ENCODE measurements around the gene MXI1. TPM values are rescaled to one million over a fixed set of nuclear protein-coding genes. Genes with fewer than 3 reads are reported as not detected.
"Not testable (repeated sequence)": the region's sequence is repeated elsewhere in the genome, so short reads cannot be mapped to it uniquely, and the experiment has no call there.

MXI1 gene
- total RNA-seq, 3 donors from 2014 or later (not counting 1 experiment from before 2014, with no cell fraction given): 11.2 to 14.1 (median 13.6) TPM

GRCh38 chr10:110192552-110192951, 14.9 kb upstream of the MXI1 start:
- Histone ChIP-seq H3K4me1 (ENCODE audit: control insufficient read depth, insufficient read depth, low read length) (no peaks in the 10 kb centered on the region), H3K9me3 (ENCODE audit: control insufficient read depth, insufficient read depth, low read length) (no peaks in the 10 kb centered on the region), H3K4me3 (ENCODE audit: low read length) (no peak overlapping the region), H3K36me3 (ENCODE audit: control insufficient read depth, insufficient read depth, low read length) (no peaks in the 10 kb centered on the region), H3K27me3 (ENCODE audit: control insufficient read depth, insufficient read depth, low read length) (peaks cover 49% of the 10 kb centered on the region), H3K27ac (ENCODE audit: low read length) (no peak overlapping the region)
- TF ChIP-seq CTCF (IDR thresholded peaks at IDR 0.05): no peak
- Mint-ChIP-seq H3K27me3 (ENCODE audit: low read depth in 2 of 2) (peaks cover 65 to 73% of the 10 kb centered on the region in 2 donors), H3K36me3 (peaks cover 30% of the 10 kb centered on the region), H3K27ac (no peak overlapping the region), H3K4me1 (peaks cover 0 to 8% of the 10 kb centered on the region in 2 donors), H3K4me3 (no peak overlapping the region), H3K9me3 (peaks cover 2 to 7% of the 10 kb centered on the region in 2 donors)
- ATAC-seq (peak in 1 of 3 donors; percentile 22), DNase-seq (peak in 1 of 2 donors; percentile 41)
- 61% methylated on average over 4 of the region's 4 CpGs for WGBS (ENCODE audit: insufficient coverage)
- intact Hi-C loops (cut with micrococcal nuclease): no loop called here

GRCh38 chr10:110200503-110200902, 6.9 kb upstream of the MXI1 start:
- no peak for TF ChIP-seq CTCF (IDR thresholded peaks at IDR 0.05)
- ATAC-seq (no peak), DNase-seq (no peak)
- Mint-ChIP-seq H3K4me3 (no peak overlapping the region), H3K4me1 (no peaks in the 10 kb centered on the region), H3K9me3 (no peaks in the 10 kb centered on the region), H3K36me3 (no peaks in the 10 kb centered on the region), H3K27ac (no peak overlapping the region), H3K27me3 (ENCODE audit: low read depth in 2 of 2) (peaks cover 63 to 81% of the 10 kb centered on the region in 2 donors)
- Histone ChIP-seq H3K27ac (ENCODE audit: low read length) (no peak overlapping the region), H3K4me1 (ENCODE audit: control insufficient read depth, insufficient read depth, low read length) (no peaks in the 10 kb centered on the region), H3K4me3 (ENCODE audit: low read length) (no peak overlapping the region), H3K36me3 (ENCODE audit: control insufficient read depth, insufficient read depth, low read length) (no peaks in the 10 kb centered on the region), H3K9me3 (ENCODE audit: control insufficient read depth, insufficient read depth, low read length) (no peaks in the 10 kb centered on the region), H3K27me3 (ENCODE audit: control insufficient read depth, insufficient read depth, low read length) (peaks cover 22% of the 10 kb centered on the region)
- 70% methylated on average over 3 of the region's 3 CpGs for WGBS (ENCODE audit: insufficient coverage)
- intact Hi-C loops (cut with micrococcal nuclease): no loop called here

- intact Hi-C loops (cut with micrococcal nuclease): not testable (repeated sequence)
- H3K27me3 ChIP-seq (ENCODE audit: control insufficient read depth, insufficient read depth, low read length): peaks cover 20% of the 10 kb centered on the region
- H3K27me3 Mint-ChIP-seq (ENCODE audit: low read depth in 2 of 2): peaks cover 62 to 86% of the 10 kb centered on the region in 2 donors
Measured at GRCh38 chr10:110201046-110201445, 6.4 kb upstream of the MXI1 start.

GRCh38 chr10:110203500-110204455, 3.6 kb upstream of the MXI1 start:
- WGBS (ENCODE audit: insufficient coverage): 95% methylated on average over 7 of the region's 8 CpGs
- DNase-seq (no peak), ATAC-seq (no peak)
- H3K36me3 ChIP-seq (ENCODE audit: control insufficient read depth, insufficient read depth, low read length): no peaks in the 10 kb centered on the region
- H3K4me3 Mint-ChIP-seq: no peak overlapping the region
- peaks cover 30% of the 10 kb centered on the region for H3K27me3 ChIP-seq (ENCODE audit: control insufficient read depth, insufficient read depth, low read length)
- H3K27ac ChIP-seq (ENCODE audit: low read length): no peak overlapping the region
- intact Hi-C loops (cut with micrococcal nuclease): no loop called here
- peaks cover 18% of the 10 kb centered on the region for H3K4me1 ChIP-seq (ENCODE audit: control insufficient read depth, insufficient read depth, low read length)
- H3K36me3 Mint-ChIP-seq: no peaks in the 10 kb centered on the region
- peaks cover 21 to 26% of the 10 kb centered on the region in 2 donors for H3K4me1 Mint-ChIP-seq
- H3K27me3 Mint-ChIP-seq (ENCODE audit: low read depth in 2 of 2): peaks cover 67 to 87% of the 10 kb centered on the region in 2 donors
- no peak for TF ChIP-seq CTCF (IDR thresholded peaks at IDR 0.05)
- no peaks in the 10 kb centered on the region for H3K9me3 ChIP-seq (ENCODE audit: control insufficient read depth, insufficient read depth, low read length)
- H3K4me3 ChIP-seq (ENCODE audit: low read length): no peak overlapping the region
- no peak overlapping the region for H3K27ac Mint-ChIP-seq
- no peaks in the 10 kb centered on the region for H3K9me3 Mint-ChIP-seq

More at GRCh38 chr10:110201046-110201445, 6.4 kb upstream of the MXI1 start:
- not testable (repeated sequence) for H3K27ac Mint-ChIP-seq; H3K9me3 ChIP-seq (ENCODE audit: control insufficient read depth, insufficient read depth, low read length); H3K36me3 ChIP-seq (ENCODE audit: control insufficient read depth, insufficient read depth, low read length); ATAC-seq; DNase-seq; H3K4me3 ChIP-seq (ENCODE audit: low read length); H3K4me3 Mint-ChIP-seq; H3K27ac ChIP-seq (ENCODE audit: low read length); H3K4me1 ChIP-seq (ENCODE audit: control insufficient read depth, insufficient read depth, low read length); H3K4me1 Mint-ChIP-seq; H3K36me3 Mint-ChIP-seq; H3K9me3 Mint-ChIP-seq
- 89% methylated on average over 8 of the region's 8 CpGs for WGBS (ENCODE audit: insufficient coverage)

Measured in natural killer cell (primary cell).